K562 (cell line): Measurements from ENCODE around the gene MARVELD1. TPM values are rescaled to one million over a fixed set of nuclear protein-coding genes. Genes with fewer than 3 reads are reported as not detected.

Experiments used
- ATAC-seq: fragments of 200-7000 bp; cut with Tn5 transposase; 3 replicates; pipeline ENCODE4 v1.9.1; 2020; ENCODE audit warnings: moderate library complexity
- BruUV-seq: library from RNA; stranded (reverse); fragments of 400-500 nt; replicated peaks from 2 replicates; lab custom pipeline; 2021; lab: Mats Ljungman, UMichigan
- CTCF ChIA-PET: fragments of 300-600 bp; formaldehyde crosslinking; extraction: SDS; loops from one replicate; lab custom pipeline; 2021; ENCODE audit warnings: low intra/inter-chr PET ratio; lab: Yijun Ruan, JAX
- POLR2A ChIA-PET: fragments of 300-600, 350-650 bp; sonication (Branson Sonifier 250); formaldehyde crosslinking; extraction: SDS; loops from one replicate; lab custom pipeline; 2021; ENCODE audit warnings: antibody characterized with exemption, inconsistent platforms; lab: Yijun Ruan, JAX
- DNase-seq, 4 experiments: peaks; one replicate each; pipeline versions ENCODE4 v3.0.0 to v3.0.0-alpha.2; 2011 to 2018; ENCODE audit warnings: low spot score in 3 of 4, mixed read lengths in 3 of 4; ENCODE audit errors: extremely low read depth in 1 of 4
- FAIRE-seq: peaks from 2 replicates; lab custom pipeline; 2011; peaks lifted over from hg19 to GRCh38; lab: Jason Lieb, UNC
- H2AFZ ChIP-seq: 2 replicates; pipeline ENCODE4 v1.6.0; 2011; ENCODE audit warnings: low read depth, low read length, control low read depth, inconsistent platforms
- H3K27ac ChIP-seq: fragments of 200-600 bp; 3 replicates; pipeline ENCODE4 v1.8.0; 2011; ENCODE audit warnings: low read depth, mild to moderate bottlenecking, control low read depth, inconsistent platforms, low read length, moderate library complexity, mixed read lengths; ENCODE audit errors: extremely low read depth
- H3K27me3 ChIP-seq, 2 experiments: fragments of 300-600 bp in 1 of 2; 2 replicates in 1 of 2; 3 replicates in 1 of 2; pipeline versions ENCODE4 v1.6.0 to v1.8.0; 2011; ENCODE audit warnings: inconsistent platforms in 2 of 2, low read length in 2 of 2, mild to moderate bottlenecking in 1 of 2, mixed read lengths in 1 of 2, moderate library complexity in 1 of 2; ENCODE audit not compliant: control insufficient read depth in 2 of 2, insufficient read depth in 2 of 2
- H3K36me3 ChIP-seq: fragments of 300-600 bp; 3 replicates; pipeline ENCODE4 v1.8.0; 2011; ENCODE audit warnings: mild to moderate bottlenecking, low read length, inconsistent platforms; ENCODE audit not compliant: control insufficient read depth, insufficient read depth
- H3K4me1 ChIP-seq, 2 experiments: fragments of 200-600 bp in 1 of 2; replicated peaks in 1 of 2; 2 replicates in 1 of 2; 3 replicates in 1 of 2; pipeline versions ENCODE4 v1.5.1 to v1.8.0; 2011; ENCODE audit warnings: inconsistent platforms in 2 of 2, low read length in 2 of 2, mild to moderate bottlenecking in 1 of 2, mixed read lengths in 1 of 2, moderate library complexity in 1 of 2; ENCODE audit not compliant: control insufficient read depth in 2 of 2, insufficient read depth in 2 of 2
- H3K4me2 ChIP-seq: 2 replicates; pipeline ENCODE4 v1.6.1; 2011; ENCODE audit warnings: low read length, control low read depth, inconsistent platforms, mixed read lengths; ENCODE audit not compliant: insufficient read depth
- H3K4me3 ChIP-seq: fragments of 200-600 bp; sonication (generic), shearing (Covaris generic); 2 replicates; pipeline ENCODE4 v1.5.1; 2016; ENCODE audit warnings: control low read depth, inconsistent platforms
- H3K79me2 ChIP-seq: fragments of 200-600 bp; 3 replicates; pipeline ENCODE4 v1.8.0; 2011; ENCODE audit warnings: low read length, inconsistent platforms; ENCODE audit not compliant: control insufficient read depth, insufficient read depth
- H3K9ac ChIP-seq, 2 experiments: 2 replicates each; pipeline versions ENCODE4 v1.6.0 to v1.6.1; 2011; ENCODE audit warnings: low read depth in 2 of 2, low read length in 2 of 2, control low read depth in 1 of 2, inconsistent platforms in 1 of 2, mild to moderate bottlenecking in 1 of 2, mixed read lengths in 1 of 2; ENCODE audit not compliant: insufficient read depth in 1 of 2
- H3K9me1 ChIP-seq: one replicate; pipeline ENCODE4 v1.6.0; 2011; ENCODE audit warnings: inconsistent platforms, mild to moderate bottlenecking, low read length, moderate library complexity; ENCODE audit not compliant: control insufficient read depth, insufficient read depth
- H3K9me3 ChIP-seq: replicated peaks from 2 replicates; pipeline ENCODE4 v1.5.1; 2011; ENCODE audit warnings: low read depth, low read length, inconsistent platforms; ENCODE audit not compliant: control insufficient read depth, insufficient read depth
- H4K20me1 ChIP-seq: replicated peaks from 2 replicates; pipeline ENCODE4 v1.6.1; 2011; ENCODE audit warnings: low read length, inconsistent platforms, mixed read lengths; ENCODE audit not compliant: control insufficient read depth, insufficient read depth
- GTF2E2 ChIP-seq: fragments of 200-800 bp; sonication (Bioruptor generic); IDR thresholded peaks from 2 replicates; pipeline ENCODE4 v1.6.1; 2016; ENCODE audit warnings: missing genetic modification characterization, missing compliant biosample characterization
- PTRF ChIP-seq: fragments of 450-650 bp; IDR thresholded peaks from 2 replicates; pipeline ENCODE4 v1.6.1; 2016; ENCODE audit warnings: mild to moderate bottlenecking, missing genetic modification characterization, missing compliant biosample characterization
- SMAD2 ChIP-seq: fragments of 150-350 bp; IDR thresholded peaks from 2 replicates; pipeline ENCODE4 v1.6.1; 2014; ENCODE audit warnings: low read depth, mild to moderate bottlenecking, low read length
- ZNF282 ChIP-seq: sonication (generic); formaldehyde crosslinking; IDR thresholded peaks from 2 replicates; pipeline ENCODE4 v1.8.1; 2023; ENCODE audit warnings: missing genetic modification reagents
- WGBS: fragments of 100-300 bp; shearing (Covaris generic); methylation state at CpG from one replicate; pipeline ENCODE4 v1.1.6; 2016; ENCODE audit warnings: low coverage, mixed read lengths; ENCODE audit not compliant: insufficient coverage; ENCODE audit errors: missing lambda C conversion rate; 5-methylcytosine and 5-hydroxymethylcytosine counted together
- in situ Hi-C: fragments of 300-500 bp; cut with MboI; formaldehyde crosslinking; loops from 4 replicates; pipeline ENCODE4 v1.15.0; 2018; ENCODE audit warnings: inconsistent platforms, mixed read lengths
- intact Hi-C: fragments of 100-400 bp; cut with micrococcal nuclease; formaldehyde crosslinking; loops from 2 replicates; pipeline ENCODE4 v1.14.2; 2022
- polyA plus RNA-seq, 8 experiments: library from polyadenylated mRNA; depleted of rRNA in 4 of 8; stranded (reverse) in 5 of 8; unstranded in 3 of 8; fragments of >200 nt; fragmentation: Nextera tagmentation in 2 of 8; fragmentation: Illumina TruSeq in 1 of 8; extraction: Ambion mirVana in 2 of 8; extraction: Trizol in 1 of 8; gene quantifications; 2 replicates each; pipeline versions ENCODE4 v1.2.1 to v1.2.3, GENCODE V29; 2011 to 2014; ENCODE audit warnings: inconsistent platforms in 1 of 8, missing spikeins in 1 of 8
- total RNA-seq, 7 experiments: library from RNA; depleted of rRNA in 6 of 7; stranded (reverse); fragments of >200 nt in 6 of 7; fragmentation: Illumina TruSeq in 2 of 7; extraction: Trizol in 2 of 7; gene quantifications; 2 replicates each; pipeline versions ENCODE4 v1.2.1 to v1.2.3, GENCODE V29; 2011 to 2021; ENCODE audit warnings: low replicate concordance in 1 of 7
- TF ChIP-seq, protein P1 (sequence below): fragments of 450-650 bp; IDR thresholded peaks from one replicate; pipeline ENCODE4 v1.6.1; 2018; ENCODE audit warnings: mild to moderate bottlenecking, moderate library complexity; ENCODE audit not compliant: partially characterized antibody
- TF ChIP-seq, protein P2 (sequence below): fragments of 250-450 bp; sonication (Bioruptor Pico); IDR thresholded peaks from 2 replicates; pipeline ENCODE4 v1.4.0; 2020; ENCODE audit warnings: mild to moderate bottlenecking
- TF ChIP-seq, protein P3 (sequence below), 2 experiments: fragments of 450-650 bp in 1 of 2; IDR thresholded peaks; 2 replicates each; pipeline ENCODE4 v1.6.1; 2011 to 2017; ENCODE audit warnings: low read depth in 2 of 2, antibody characterized with exemption in 1 of 2, borderline replicate concordance in 1 of 2, low read length in 1 of 2, mild to moderate bottlenecking in 1 of 2, mixed read lengths in 1 of 2; ENCODE audit not compliant: control insufficient read depth in 1 of 2

Gene MARVELD1
- total and polyA plus RNA-seq, 9 of the 15 experiments (the other 6 are each of a cell fraction or from before 2014, with no cell fraction given) = 2.7 to 12.5 (median 5.3) TPM

DNA sequence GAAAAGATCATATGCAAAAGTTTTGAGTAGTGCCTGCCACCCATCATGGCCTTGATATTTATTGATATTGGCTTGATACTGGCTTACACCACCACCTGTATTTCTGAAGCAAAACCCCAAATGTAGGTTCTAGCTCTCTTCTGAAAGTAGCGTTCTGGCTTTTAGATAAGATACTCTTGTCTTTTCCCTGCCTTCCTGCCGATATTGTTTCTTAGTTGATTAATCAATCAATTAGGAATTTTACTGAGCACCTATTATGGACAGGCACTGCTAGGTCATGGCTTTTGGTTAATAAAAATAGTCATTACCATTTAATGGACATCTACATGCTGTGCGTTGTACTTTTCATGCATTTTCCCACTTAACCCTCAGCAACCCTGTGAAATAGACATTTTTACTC, 50.4 kb downstream of the MARVELD1 start (continued):
- TF ChIP-seq, protein P1, sequence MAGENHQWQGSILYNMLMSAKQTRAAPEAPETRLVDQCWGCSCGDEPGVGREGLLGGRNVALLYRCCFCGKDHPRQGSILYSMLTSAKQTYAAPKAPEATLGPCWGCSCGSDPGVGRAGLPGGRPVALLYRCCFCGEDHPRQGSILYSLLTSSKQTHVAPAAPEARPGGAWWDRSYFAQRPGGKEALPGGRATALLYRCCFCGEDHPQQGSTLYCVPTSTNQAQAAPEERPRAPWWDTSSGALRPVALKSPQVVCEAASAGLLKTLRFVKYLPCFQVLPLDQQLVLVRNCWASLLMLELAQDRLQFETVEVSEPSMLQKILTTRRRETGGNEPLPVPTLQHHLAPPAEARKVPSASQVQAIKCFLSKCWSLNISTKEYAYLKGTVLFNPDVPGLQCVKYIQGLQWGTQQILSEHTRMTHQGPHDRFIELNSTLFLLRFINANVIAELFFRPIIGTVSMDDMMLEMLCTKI = no peak
- TF ChIP-seq SMAD2 = no peak
- TF ChIP-seq, all 486 proteins: peak for 0

DNA sequence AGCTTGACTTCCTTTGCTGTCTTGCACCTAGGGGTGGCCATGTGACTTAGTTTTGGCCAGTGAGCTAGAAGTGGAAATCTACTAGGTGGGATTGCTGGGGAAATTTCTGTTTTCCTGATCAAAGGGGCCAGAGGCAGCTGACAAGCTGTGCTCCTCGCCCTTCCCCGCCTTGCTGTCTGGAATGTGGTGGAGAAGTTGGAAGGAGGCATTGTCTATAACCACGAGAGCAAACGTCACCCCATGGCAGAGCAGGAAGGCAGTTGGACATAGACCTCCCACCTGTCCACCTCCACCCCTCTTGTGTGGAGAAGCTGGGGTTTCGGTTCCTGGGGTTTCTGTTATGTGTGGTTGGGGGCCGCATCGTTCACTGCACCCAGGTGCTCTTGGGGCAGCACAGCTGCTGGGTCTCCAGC, 51.0 kb downstream of the MARVELD1 start:
- H3K79me2 ChIP-seq = no peaks in the 10 kb centered on the region
- in situ Hi-C loops (loop anchor here (25.0 kb wide), 1 partner anchor 98 kb away; no protein-coding TSS in a partner anchor), intact Hi-C loops (no loop called here)
- no peaks in the 10 kb centered on the region; the same call in 1 of the 2 replicates for H4K20me1 ChIP-seq
- ATAC-seq (no peak), DNase-seq (no peak), FAIRE-seq (no peak)
- TF ChIP-seq PTRF (no peak), ZNF282 (CRISPR knock-in tag) (no peak), GTF2E2 (tag) (no peak)
- TF ChIP-seq, protein P2, sequence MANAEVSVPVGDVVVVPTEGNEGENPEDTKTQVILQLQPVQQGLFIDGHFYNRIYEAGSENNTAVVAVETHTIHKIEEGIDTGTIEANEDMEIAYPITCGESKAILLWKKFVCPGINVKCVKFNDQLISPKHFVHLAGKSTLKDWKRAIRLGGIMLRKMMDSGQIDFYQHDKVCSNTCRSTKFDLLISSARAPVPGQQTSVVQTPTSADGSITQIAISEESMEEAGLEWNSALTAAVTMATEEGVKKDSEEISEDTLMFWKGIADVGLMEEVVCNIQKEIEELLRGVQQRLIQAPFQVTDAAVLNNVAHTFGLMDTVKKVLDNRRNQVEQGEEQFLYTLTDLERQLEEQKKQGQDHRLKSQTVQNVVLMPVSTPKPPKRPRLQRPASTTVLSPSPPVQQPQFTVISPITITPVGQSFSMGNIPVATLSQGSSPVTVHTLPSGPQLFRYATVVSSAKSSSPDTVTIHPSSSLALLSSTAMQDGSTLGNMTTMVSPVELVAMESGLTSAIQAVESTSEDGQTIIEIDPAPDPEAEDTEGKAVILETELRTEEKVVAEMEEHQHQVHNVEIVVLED (CRISPR knock-in tag) = no peak
- TF ChIP-seq, protein P3, sequence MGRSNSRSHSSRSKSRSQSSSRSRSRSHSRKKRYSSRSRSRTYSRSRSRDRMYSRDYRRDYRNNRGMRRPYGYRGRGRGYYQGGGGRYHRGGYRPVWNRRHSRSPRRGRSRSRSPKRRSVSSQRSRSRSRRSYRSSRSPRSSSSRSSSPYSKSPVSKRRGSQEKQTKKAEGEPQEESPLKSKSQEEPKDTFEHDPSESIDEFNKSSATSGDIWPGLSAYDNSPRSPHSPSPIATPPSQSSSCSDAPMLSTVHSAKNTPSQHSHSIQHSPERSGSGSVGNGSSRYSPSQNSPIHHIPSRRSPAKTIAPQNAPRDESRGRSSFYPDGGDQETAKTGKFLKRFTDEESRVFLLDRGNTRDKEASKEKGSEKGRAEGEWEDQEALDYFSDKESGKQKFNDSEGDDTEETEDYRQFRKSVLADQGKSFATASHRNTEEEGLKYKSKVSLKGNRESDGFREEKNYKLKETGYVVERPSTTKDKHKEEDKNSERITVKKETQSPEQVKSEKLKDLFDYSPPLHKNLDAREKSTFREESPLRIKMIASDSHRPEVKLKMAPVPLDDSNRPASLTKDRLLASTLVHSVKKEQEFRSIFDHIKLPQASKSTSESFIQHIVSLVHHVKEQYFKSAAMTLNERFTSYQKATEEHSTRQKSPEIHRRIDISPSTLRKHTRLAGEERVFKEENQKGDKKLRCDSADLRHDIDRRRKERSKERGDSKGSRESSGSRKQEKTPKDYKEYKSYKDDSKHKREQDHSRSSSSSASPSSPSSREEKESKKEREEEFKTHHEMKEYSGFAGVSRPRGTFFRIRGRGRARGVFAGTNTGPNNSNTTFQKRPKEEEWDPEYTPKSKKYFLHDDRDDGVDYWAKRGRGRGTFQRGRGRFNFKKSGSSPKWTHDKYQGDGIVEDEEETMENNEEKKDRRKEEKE (IDR thresholded peaks at IDR 0.05; ENCODE audit: borderline replicate concordance in 1 of 2, control insufficient read depth in 1 of 2, low read depth in 2 of 2, low read length in 1 of 2) = no peak
- no TSS peak for BruUV-seq
- no peak overlapping the region for H2AFZ ChIP-seq
- POLR2A ChIA-PET = interaction anchor here (0.7 to 1.1 kb wide), 3 partner anchors 21 to 125 kb away, joined by 3 to 5 read pairs (median 3); no protein-coding TSS in a partner anchor
- no peak overlapping the region for H3K4me3 ChIP-seq
- no peaks in the 10 kb centered on the region for H3K9me1 ChIP-seq
- H3K36me3 ChIP-seq = peaks cover 19% of the 10 kb centered on the region; the same call in 1 of the 3 replicates
- WGBS = 70% methylated on average over 5 of the region's 7 CpGs
- H3K27ac ChIP-seq = no peak overlapping the region
- H3K4me1 ChIP-seq = peaks cover 0 to 12% of the 10 kb centered on the region in 2 experiments; a peak in 2 of 5 replicates
- CTCF ChIA-PET = no interaction called here
- no peak overlapping the region for H3K4me2 ChIP-seq
- H3K9me3 ChIP-seq = no peaks in the 10 kb centered on the region
- H3K27me3 ChIP-seq = no peaks in the 10 kb centered on the region
- H3K9ac ChIP-seq = no peak overlapping the region
